ENCODE results near the gene EXOC3.

DNA sequence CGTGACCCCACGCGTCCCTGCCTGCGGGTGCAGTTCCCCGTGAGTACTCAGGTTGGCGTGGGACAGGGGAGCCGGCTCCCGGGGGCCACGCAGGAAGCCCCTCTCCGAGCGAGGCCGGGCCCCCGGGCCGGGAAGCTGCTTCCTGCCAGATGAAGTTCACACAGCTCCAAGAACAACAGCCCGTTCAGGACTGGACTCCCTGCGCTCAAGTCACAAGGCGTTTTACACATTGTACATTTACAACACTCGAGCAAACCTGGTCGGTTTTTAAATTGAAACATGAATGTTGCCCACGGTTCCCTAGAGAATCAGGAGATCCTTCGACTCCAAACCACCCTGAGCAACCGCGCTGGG lies 58.8 kb downstream of the EXOC3 start:
- TF ChIP-seq, protein P1, sequence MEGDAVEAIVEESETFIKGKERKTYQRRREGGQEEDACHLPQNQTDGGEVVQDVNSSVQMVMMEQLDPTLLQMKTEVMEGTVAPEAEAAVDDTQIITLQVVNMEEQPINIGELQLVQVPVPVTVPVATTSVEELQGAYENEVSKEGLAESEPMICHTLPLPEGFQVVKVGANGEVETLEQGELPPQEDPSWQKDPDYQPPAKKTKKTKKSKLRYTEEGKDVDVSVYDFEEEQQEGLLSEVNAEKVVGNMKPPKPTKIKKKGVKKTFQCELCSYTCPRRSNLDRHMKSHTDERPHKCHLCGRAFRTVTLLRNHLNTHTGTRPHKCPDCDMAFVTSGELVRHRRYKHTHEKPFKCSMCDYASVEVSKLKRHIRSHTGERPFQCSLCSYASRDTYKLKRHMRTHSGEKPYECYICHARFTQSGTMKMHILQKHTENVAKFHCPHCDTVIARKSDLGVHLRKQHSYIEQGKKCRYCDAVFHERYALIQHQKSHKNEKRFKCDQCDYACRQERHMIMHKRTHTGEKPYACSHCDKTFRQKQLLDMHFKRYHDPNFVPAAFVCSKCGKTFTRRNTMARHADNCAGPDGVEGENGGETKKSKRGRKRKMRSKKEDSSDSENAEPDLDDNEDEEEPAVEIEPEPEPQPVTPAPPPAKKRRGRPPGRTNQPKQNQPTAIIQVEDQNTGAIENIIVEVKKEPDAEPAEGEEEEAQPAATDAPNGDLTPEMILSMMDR (IDR thresholded peaks at IDR 0.05): no peak
- TF ChIP-seq POLR2A (IDR thresholded peaks at IDR 0.05): no peak

Measured in gastroesophageal sphincter (tissue), 3 donors.